Esophagus muscularis mucosa (tissue), 3 donors: ENCODE results near the gene DYNC1LI2.

Source experiments
- POLR2AphosphoS5 ChIP-seq, 2 donors: sonication (generic); formaldehyde crosslinking; IDR thresholded peaks; one replicate each; pipeline ENCODE4 v1.6.1; 2017; ENCODE audit warnings: antibody characterized with exemption in 2 of 2
- TF ChIP-seq, protein P1 (sequence below), 3 experiments: fragments of 200-600 bp in 2 of 3; fragments of 450-650 bp in 1 of 3; sonication (generic) in 2 of 3; IDR thresholded peaks; one replicate each; pipeline ENCODE4 v1.5.1; 2017 to 2019; ENCODE audit warnings: antibody characterized with exemption in 3 of 3, mild to moderate bottlenecking in 2 of 3, moderate library complexity in 1 of 3

DNA sequence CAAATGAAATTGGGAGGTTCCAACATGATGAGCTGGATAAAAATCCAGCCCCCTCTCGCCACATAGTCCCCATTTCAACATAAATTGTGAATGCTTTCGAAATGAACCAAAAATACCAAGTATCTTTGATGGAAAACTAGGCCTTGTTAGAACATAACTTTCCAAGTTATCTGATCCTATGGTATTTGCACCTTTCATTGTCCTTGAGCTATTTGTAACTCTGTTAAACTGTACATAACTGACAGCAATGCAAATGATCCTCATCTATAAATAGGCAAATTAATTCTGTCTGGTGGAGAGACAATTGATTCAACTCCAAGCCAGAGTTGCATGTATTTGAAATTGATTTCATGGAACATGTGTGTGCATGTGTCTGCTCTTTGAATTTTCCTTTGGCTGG lies 73.1 kb downstream of the DYNC1LI2 start:
- TF ChIP-seq, protein P1, sequence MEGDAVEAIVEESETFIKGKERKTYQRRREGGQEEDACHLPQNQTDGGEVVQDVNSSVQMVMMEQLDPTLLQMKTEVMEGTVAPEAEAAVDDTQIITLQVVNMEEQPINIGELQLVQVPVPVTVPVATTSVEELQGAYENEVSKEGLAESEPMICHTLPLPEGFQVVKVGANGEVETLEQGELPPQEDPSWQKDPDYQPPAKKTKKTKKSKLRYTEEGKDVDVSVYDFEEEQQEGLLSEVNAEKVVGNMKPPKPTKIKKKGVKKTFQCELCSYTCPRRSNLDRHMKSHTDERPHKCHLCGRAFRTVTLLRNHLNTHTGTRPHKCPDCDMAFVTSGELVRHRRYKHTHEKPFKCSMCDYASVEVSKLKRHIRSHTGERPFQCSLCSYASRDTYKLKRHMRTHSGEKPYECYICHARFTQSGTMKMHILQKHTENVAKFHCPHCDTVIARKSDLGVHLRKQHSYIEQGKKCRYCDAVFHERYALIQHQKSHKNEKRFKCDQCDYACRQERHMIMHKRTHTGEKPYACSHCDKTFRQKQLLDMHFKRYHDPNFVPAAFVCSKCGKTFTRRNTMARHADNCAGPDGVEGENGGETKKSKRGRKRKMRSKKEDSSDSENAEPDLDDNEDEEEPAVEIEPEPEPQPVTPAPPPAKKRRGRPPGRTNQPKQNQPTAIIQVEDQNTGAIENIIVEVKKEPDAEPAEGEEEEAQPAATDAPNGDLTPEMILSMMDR (IDR thresholded peaks at IDR 0.05): no peak
- no peak for TF ChIP-seq POLR2AphosphoS5 (IDR thresholded peaks at IDR 0.05)
